Amniotic stem cell (primary cell): ENCODE results near the gene BBLN.
"Not testable (repeated sequence)": the region's sequence is repeated elsewhere in the genome, so short reads cannot be mapped to it uniquely, and the experiment has no call there.

Experiments used
- DNase-seq: peaks from one replicate; lab custom pipeline; 2025; lab: John Stamatoyannopoulos, UW

BBLN gene

GRCh38 chr9:128163523-128164306, 3.6 kb downstream of the BBLN start:
- no peak for DNase-seq

GRCh38 chr9:128164307-128164885, 4.3 kb downstream of the BBLN start:
- DNase-seq: no peak

GRCh38 chr9:128166169-128166568, 6.1 kb downstream of the BBLN start:
- no peak for DNase-seq

GRCh38 chr9:128167209-128167608, 7.1 kb downstream of the BBLN start:
- no peak for DNase-seq

GRCh38 chr9:128168731-128169308, 8.8 kb downstream of the BBLN start:
- no peak for DNase-seq

GRCh38 chr9:128169492-128169891, 9.4 kb downstream of the BBLN start:
- DNase-seq: no peak

GRCh38 chr9:128169925-128170324, 9.9 kb downstream of the BBLN start:
- no peak for DNase-seq

GRCh38 chr9:128174062-128174461, 14.0 kb downstream of the BBLN start:
- no peak for DNase-seq

- peak; percentile 68 for DNase-seq
Observed at GRCh38 chr9:128175102-128175563, 15.1 kb downstream of the BBLN start.

GRCh38 chr9:128175726-128176125, 15.7 kb downstream of the BBLN start:
- no peak for DNase-seq

- no peak for DNase-seq
Observed at GRCh38 chr9:128178806-128179431, 18.9 kb downstream of the BBLN start.

- no peak for DNase-seq
Observed at GRCh38 chr9:128180001-128180400, 19.9 kb downstream of the BBLN start.

GRCh38 chr9:128180447-128180846, 20.4 kb downstream of the BBLN start:
- no peak for DNase-seq

- not testable (repeated sequence) for DNase-seq
Observed at GRCh38 chr9:128181480-128181879, 21.4 kb downstream of the BBLN start.

GRCh38 chr9:128182893-128183588, 23.0 kb downstream of the BBLN start:
- no peak for DNase-seq

- DNase-seq: no peak
Observed at GRCh38 chr9:128185979-128186965, 26.2 kb downstream of the BBLN start.

- DNase-seq: no peak
Observed at GRCh38 chr9:128187361-128187760, 27.3 kb downstream of the BBLN start.

GRCh38 chr9:128188209-128188608, 28.1 kb downstream of the BBLN start:
- DNase-seq: no peak

- no peak for DNase-seq
Observed at GRCh38 chr9:128190013-128190412, 29.9 kb downstream of the BBLN start.

GRCh38 chr9:128190516-128191405, 30.7 kb downstream of the BBLN start:
- DNase-seq: no peak
